Measurements from ENCODE around the gene MMP2.

The MMP2 gene

DNA sequence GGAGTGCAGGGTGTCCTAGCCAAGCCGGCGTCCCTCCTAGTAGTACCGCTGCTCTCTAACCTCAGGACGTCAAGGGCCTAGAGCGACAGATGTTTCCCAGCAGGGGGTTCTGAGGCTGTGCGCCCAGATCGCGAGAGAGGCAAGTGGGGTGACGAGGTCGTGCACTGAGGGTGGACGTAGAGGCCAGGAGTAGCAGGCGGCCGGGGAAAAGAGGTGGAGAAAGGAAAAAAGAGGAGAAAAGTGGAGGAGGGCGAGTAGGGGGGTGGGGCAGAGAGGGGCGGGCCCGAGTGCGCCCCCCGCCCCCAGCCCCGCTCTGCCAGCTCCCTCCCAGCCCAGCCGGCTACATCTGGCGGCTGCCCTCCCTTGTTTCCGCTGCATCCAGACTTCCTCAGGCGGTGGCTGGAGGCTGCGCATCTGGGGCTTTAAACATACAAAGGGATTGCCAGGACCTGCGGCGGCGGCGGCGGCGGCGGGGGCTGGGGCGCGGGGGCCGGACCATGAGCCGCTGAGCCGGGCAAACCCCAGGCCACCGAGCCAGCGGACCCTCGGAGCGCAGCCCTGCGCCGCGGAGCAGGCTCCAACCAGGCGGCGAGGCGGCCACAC lies at the start of gene MMP2:
TSS of gene MMP2 (plus strand) at position 372 of the 603 bp plus-strand sequence. CDS start 282 bp downstream, outside the sequence.
- no peak for DNase-seq (ENCODE audit: low read depth in 2 of 2)

DNA sequence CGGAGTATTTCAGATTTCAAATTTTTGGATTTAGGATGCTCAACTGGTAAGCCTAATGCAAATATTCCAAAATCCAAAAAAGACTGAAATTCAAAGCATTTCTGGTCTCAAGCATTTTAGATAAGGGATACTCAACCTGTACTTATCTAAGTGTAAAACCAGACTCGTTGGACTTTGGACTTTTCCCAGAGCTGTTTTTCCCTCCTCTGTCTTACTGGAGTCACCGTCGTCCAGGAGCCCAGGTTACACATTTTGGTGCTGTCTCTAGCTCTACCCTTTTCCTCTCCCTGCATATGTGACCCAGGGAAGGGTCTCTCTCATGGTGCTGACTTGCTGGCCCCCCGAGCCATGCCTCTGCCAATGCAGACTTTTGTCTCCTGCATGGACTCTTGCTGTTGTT lies 46.0 kb upstream of the MMP2 start:
- DNase-seq (ENCODE audit: low read depth in 2 of 2): no peak

DNA sequence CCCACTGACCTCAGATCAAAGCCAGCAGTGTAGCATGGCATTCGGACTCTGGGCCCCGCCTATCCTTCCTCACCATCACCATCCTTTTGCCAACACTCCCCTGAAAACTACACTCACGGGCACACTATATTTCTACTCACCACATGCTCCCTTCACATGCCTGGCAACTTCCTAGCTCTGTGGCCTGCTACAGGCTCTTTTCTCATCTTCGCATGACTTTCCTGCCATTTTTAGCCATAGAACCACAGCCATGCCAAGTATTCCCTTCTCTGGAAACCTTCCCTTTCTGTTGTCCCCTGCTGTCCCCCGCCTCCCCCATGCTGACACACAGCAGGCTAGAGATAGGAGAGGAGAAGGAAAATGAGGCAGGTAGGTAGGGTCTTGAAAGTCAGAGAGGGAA lies 45.5 kb upstream of the MMP2 start:
- no peak for DNase-seq (ENCODE audit: low read depth in 2 of 2)

DNA sequence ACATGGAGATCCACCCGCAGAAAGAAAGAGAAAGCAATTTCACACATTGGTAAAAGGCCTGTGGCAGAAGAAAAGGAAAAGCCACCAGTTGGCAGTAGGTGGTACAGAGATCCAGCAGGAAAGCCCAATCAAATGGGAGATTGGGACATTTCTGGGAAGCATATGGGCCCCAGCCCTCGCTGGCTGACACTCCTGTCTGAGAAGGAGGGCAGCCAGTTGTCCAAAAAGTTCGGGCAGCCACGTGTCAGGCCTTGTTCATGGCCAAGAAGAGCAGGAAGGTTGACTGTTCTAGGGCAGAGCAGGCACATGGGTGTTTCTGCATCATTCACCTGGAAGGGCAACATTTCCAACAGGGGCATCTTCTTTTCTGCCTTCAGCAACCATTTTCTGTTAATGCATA lies 45.0 kb upstream of the MMP2 start:
- no peak for DNase-seq (ENCODE audit: low read depth in 2 of 2)

DNA sequence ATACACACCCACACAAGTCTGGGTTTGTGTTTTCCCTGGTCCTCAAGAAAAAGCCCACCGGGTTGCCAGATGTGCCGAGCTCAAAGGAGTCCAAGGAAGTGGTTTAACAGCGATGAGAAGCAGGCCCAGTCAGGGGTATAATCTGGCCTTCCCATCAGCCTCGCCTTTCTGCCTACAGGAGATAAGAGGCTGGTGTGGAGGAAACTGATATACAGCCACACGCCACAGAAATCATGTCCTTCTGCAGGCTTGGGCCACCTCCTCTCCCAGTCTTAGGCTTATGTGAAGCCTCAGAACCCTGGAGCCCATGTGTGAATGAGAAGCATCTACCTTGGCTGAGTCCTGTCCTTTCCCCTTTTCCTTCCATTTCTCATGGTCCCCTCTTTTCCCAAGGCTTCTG lies 43.6 kb upstream of the MMP2 start:
- no peak for DNase-seq (ENCODE audit: low read depth in 2 of 2)

DNA sequence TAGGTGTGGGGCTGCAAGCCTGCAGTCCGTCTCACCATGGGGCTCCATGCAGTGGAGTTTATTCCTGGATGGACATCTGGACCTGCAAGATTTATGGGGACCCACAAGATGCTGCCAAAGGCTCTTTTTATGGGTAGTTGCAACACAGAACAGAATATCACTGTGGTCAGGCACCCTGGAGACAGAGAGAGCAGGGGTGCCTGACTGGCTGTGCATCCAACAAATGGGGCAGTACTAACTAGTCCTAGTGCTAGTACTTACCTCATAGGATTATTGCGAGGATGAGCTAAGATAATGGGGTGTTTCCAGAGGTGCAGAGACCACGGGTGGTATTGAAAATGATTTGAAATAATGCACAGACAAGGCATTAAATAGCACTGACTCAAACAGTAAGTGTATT lies 42.4 kb upstream of the MMP2 start:
- DNase-seq (ENCODE audit: low read depth in 2 of 2): no peak

DNA sequence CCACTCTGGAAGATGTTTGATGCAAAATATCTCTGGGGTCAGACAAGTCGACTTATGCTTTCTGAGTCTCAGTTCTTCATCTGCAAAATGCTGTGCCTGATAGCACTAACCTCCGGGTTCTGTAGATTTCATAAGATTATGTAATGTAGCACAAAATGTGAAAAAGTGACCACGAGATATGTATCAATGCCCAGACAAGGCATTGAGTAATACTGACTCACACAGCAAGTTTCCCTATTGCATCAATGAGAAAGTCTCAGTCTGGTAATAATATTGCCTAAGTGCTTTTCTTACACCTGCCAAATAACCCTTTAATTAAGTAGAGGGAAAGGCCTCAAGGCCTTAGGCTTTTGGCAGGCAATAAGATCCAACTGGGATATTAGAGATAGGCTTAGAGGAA lies 41.4 kb upstream of the MMP2 start:
- DNase-seq (ENCODE audit: low read depth in 2 of 2): no peak

DNA sequence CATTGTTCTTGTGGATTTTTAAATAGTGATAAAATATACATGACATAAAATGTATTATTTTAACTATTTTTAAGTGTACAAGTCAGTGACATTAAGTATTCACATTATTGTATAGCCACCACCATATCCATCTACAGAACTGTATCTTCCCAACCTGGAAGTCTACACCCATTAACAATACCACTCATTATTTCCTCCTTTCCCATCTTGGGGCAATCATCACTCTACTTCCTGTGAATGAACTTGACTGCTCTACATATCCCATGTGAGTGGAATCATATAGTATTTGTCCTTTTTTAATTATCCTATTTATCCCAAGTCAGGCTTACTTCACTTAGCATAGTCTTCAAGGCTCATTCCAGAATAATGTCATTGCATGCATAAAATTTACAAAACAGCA lies 40.7 kb upstream of the MMP2 start:
- DNase-seq (ENCODE audit: low read depth in 2 of 2): no peak

DNA sequence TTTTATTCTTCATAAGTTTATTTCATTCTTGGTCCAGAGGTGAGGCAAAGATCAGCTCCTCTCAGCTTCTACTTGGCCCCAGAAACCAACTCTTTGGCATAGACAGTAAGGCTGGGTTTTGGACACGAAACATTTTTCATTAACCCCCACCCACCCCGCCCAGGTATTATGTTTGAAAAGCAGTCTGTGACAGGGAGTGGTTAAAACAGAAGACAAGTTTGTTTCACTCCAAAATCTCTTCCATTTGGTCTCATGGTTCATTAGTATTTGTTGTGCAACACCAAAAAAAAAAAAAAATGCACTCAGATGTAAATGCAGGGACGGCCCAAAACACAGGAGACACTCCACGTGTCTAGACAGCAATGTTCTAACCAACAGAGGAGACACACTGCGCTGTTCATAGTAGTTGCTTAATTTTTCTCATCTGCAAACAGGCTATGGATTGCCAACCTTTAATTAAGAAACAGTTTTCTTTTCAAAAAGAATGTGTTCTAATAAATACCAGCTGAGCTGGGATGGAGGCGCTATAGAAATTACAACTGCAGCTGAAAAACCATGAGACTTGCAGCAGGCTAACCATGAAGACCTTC lies 39.8 kb upstream of the MMP2 start:
- no peak for DNase-seq (ENCODE audit: low read depth in 2 of 2)

DNA sequence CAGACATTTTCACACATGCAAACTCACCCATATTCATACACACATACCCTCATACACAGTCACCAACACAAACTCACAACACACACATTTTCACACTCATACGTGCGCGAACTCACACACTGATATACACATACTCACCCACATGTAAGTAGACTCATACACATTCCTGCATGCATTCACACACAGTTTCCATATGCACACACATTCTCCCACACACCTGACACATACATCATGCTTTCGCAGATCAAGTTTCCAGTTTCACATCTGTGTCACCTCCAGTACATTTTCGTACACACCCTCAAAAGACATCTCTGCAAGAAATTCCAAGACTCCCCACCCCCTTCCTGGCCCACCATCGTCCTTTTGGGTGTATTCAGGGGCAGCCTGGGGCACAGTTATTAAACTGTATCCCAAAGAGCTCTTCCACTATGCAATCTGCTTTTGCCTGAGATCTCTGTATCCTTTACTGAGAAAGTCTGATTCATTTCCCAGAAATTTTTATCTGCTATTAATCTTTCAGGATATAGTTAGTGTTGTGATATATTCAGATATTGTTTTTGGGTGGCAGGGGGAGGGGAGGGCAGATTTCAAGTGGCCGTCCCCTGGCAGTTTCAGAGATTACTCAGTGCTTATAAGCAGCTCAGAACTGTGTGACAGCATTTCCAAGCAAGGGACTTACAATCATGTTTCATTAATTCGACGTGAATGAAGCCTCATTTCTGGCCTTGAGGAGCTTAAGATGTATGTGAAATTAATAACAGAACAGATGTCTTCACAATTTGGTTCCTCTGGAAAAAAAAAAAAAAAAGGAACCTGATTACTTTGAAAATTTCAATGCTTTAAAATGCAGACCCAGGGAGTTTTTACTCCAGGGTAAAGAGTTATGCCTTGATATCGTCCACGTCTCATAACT lies 35.3 kb upstream of the MMP2 start:
- no peak for DNase-seq (ENCODE audit: low read depth in 2 of 2)

DNA sequence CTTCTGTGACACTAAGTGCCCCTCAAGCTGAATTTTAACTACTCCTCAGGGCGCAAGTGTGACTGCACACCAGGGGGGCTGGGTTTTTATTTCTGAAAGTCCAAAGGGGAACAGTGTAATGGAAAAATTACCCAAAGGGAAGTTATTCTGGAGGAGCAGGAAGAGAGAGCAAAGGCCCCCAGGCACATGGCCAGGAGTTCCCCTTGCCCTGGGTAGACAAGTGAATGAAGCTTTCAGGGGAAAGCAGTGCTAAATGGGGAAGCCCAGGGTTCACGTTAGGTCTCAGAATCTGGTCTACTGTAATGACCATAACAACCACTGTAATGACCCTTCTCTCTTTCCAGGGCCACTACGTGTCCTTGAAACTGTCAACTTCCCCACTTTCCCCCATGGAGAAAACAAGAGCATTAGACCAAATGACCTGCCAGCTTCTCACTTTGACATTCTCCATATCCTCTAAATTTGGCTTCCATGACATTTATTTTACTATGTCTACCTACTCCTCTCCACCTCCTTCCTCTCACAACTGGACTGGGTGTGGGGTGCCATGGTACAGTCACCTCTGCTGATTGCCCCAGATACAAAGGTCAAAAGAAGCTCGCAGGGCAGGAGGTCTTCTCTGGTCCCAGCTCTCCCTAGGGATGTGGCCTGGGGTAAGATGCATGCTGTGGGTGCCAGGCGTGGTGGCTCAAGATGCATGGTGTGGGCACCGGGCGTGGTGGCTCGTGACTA lies 34.1 kb upstream of the MMP2 start:
- DNase-seq (ENCODE audit: low read depth in 2 of 2): no peak

DNA sequence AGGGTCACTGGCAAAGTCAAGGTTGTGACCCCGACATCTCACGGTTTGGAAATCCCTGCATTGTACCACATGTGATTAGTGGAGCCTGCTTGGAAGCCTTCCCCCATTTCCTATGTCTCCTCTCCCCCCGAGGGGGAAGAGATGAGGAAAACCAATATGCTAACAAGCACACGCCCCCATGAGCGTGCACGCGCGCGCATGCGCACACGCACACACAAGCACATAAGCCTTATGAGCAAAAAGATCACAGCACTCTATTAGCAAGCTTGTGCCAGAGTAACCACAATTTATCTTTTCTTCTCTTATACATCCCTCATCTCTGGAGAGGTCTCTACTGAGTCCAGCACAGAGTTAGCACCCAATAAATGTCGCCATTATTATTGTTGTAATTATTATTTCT lies 31.8 kb upstream of the MMP2 start:
- DNase-seq (ENCODE audit: low read depth in 2 of 2): no peak

DNA sequence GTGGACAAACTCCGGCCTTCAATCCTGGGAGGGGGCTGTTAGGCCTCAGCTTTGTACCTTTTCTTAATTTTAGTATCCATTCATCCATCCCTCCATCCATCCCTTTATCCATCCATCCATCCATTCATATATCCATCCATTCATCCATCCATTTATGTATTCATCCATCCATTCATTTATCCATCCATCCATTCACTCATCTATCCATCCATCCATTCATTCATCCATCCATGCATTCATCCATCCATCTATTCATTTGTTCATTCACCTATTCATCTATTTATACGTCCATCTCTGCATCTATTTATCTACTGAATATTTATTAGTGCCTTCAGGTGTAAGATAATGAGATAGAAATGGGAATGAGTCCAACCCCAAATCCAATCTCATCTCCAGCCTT lies 26.0 kb upstream of the MMP2 start:
- DNase-seq (ENCODE audit: low read depth in 2 of 2): no peak

DNA sequence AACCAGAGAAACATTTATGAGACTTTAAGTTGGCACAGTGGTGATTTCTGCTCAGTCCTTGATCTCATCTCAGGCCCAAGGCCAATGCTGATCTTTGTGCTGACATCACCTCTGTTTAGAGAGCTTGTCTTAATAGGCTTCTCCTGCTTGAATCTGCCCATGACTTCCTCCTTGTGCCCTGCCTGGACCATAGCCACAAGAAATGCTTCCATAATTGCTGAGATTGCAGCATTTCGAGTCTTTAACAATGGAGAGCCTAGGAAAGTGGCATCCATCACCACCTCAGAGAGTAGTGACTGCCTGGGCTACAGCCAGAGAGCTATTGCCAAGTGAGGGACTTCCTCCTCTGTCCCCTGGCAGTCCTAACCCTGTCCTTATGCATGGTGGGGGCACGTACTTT lies 25.1 kb upstream of the MMP2 start:
- no peak for DNase-seq (ENCODE audit: low read depth in 2 of 2)

DNA sequence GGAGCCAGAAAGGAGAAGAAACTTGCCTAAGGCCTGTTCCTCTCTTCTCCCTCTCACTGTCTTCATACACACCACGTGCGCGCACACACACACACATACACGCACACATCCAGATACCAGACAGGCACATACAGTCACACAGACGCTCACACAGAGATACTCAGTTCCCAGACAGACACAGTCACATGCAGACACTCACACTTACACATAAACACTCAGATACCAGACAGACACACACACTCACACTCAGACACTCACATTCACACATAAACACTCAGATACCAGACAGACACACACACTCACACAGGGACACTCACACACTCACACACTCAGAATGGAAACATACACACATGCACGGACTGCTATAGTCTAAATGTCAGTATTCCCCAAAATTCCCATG lies 24.1 kb upstream of the MMP2 start:
- DNase-seq (ENCODE audit: low read depth in 2 of 2): no peak

DNA sequence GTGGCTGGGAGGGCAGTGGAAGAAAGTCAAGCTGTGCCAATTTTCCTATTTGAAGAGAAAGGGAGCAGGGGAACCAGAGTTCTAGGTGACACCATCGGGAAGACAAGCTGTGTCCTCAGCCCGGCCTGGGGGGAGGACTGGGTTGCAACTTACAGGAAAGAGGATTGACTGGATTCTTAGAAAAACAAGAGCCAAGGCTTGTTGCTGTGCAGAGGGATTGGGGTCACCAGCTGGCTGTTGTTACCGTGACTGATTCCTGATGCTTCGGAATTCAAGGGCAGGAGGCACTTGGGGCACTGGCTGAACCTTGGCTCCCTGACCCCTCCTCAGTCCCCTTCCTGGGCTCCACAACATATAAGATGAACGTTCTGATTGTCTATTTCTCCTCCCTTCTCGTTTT lies 16.8 kb upstream of the MMP2 start:
- DNase-seq (ENCODE audit: low read depth in 2 of 2): no peak

DNA sequence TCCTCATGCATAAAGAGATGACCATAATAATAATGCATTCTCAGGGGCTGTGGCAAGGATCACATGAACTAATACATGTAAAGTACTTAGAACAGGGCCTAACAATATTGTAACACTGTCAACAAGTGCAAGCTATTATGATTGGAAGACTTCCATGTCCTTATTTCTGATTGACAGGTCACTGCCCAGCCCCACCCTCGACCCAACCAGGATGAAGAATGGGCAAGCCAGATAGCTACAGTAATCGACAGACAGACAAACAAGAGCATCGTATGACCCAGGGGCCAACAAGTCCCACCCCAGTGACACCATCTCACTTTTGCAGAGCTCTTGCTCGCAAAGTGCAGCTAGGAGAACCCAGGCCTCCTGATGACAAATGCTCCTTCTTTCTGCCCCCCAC lies 14.6 kb upstream of the MMP2 start:
- DNase-seq (ENCODE audit: low read depth in 2 of 2): no peak

DNA sequence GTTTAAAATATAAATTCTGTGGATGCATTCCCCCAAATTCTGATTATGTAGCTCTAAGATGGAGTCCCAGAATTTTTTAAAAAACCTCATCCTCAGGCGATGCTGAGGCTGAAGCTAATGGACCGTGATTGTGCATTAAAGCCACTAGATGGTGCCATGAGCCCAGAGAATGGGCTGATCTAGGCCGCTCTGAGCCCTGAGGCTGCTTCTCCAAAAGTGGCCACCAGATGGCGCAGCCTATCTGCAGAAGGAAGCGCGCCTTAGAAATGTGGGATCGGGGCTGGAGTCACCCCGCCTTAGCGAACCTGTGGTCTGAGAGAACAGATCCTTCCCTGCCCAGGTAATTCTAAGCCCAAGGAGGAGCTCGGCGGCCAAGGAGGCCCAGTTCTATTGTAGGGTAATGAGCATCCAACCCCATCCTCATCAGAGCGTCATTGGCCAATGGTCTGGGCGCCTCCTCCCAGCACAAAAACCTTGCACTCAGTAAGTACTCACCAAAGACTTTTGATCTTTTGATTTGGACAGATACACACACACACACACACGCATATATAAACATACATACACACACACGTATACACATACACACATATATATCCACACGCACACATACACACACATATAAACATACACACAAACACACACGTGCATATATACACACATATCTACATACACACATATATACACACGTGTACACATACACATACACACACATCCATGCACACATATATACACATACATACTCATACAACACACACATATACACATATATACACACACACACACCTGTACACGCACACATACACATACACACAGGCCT lies 13.7 kb upstream of the MMP2 start:
- peak; percentile 76 to 89 for DNase-seq (ENCODE audit: low read depth in 2 of 2)

DNA sequence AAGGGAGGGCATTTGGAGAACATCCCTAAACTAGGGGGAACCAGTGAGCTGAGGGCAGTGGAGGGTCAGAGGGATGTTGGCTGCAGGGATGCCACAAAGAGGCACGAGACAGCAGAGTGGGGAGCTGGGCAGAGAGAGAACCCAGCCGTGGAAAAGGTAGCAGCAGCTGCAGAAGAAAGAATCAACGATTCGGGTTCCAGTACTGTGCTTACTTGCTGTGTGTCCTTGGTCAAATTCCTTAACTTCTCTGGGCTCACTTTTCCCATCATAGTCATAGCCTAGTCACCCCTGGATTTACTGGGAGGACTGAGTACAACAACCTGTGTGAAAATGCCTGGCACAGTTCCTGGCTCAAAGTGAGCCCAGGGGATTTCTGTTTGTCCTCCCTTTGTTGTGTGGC lies 12.8 kb upstream of the MMP2 start:
- DNase-seq (ENCODE audit: low read depth in 2 of 2): no peak

DNA sequence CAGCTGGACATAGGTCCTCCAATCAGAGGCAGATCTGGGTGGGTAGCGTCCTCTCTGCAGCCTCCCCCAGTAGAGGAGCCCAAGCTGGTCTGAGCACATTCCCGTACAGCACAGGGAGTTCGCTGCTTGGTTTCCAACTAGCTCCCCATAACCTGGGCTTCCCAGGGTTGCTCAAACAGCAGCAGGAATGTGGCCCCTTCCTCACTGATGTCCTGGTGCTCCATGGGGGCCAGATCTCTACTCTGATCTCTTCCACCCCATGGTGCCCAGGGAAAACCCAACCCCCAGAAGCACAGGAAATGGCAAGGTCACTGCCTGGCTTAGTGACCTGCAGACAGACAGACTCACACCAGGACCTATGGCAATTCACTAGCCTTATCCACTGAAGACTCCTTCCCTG lies 11.1 kb upstream of the MMP2 start:
- DNase-seq (ENCODE audit: low read depth in 2 of 2): no peak

DNA sequence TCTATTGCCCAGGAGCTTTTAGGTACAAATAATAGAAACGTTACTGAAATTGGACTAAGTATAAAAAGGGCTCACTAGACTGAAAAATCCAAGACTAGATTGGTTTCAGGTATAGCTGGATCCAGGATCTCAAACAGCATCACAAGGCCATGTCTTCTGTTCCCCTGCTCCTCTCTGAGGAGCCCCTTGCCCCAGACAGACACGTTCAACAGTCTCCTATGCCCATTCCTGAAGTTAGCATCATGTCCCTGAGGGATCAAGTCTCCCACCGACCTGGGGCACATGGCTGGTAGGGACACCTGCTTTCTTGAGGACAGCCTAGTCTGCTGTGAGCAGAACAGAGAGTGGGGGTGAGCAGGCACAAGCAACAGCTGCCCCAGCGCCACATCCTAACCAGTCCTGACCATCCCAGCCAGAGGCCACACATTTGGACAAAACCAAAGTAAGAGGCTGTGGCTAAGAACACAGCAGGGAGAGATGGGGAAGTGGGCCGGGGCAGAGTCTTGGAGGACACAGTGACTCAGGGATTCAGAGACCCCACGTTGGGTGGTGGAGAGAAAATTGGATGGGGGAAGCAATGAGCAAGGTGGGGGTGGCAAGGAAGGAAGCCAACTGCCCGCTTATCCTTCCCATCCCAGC lies 10.5 kb upstream of the MMP2 start:
- DNase-seq (ENCODE audit: low read depth in 2 of 2): no peak

Measured in stimulated activated CD4-positive, alpha-beta T cell treated with anti-CD3 and anti-CD28 coated beads, Interleukin-4, amount 100 ng/mL, for 48 hours (primary cell).